PC-9 (cell line): ENCODE data around the gene DEFB129. TPM values are rescaled to one million over a fixed set of nuclear protein-coding genes. Genes with fewer than 3 reads are reported as not detected.

ENCODE experiments used
- BruUV-seq: library from RNA; stranded (reverse); fragments of 400-500 nt; replicated peaks from 2 replicates; lab custom pipeline; 2021; lab: Mats Ljungman, UMichigan
- CTCF ChIA-PET: fragments of 300-600 bp; sonication (Branson Sonifier 250); formaldehyde crosslinking; loops from one replicate; lab custom pipeline; 2022; ENCODE audit warnings: antibody characterized with exemption; lab: Charles Lee
- POLR2A ChIA-PET: fragments of 300-600 bp; sonication (Branson Sonifier 250); formaldehyde crosslinking; loops from one replicate; lab custom pipeline; 2022; ENCODE audit warnings: antibody characterized with exemption; ENCODE audit not compliant: unreplicated experiment; lab: Charles Lee
- DNase-seq, 2 experiments: peaks; one replicate each; pipeline versions ENCODE4 v3.0.0 to v3.0.0-alpha.2; 2015 to 2022; ENCODE audit warnings: mixed read lengths in 1 of 2
- H2AFZ ChIP-seq: fragments of 200-600 bp; sonication (generic); 2 replicates; pipeline ENCODE4 v1.8.1; 2017; ENCODE audit warnings: antibody characterized with exemption
- H3F3A ChIP-seq: fragments of 200-600 bp; sonication (generic); 2 replicates; pipeline ENCODE4 v1.8.1; 2017; ENCODE audit warnings: antibody characterized with exemption, mild to moderate bottlenecking, low read depth; ENCODE audit not compliant: insufficient read depth
- H3K27ac ChIP-seq: fragments of 200-600 bp; sonication (generic); 2 replicates; pipeline ENCODE4 v1.6.1; 2016; ENCODE audit warnings: mixed run types
- H3K27me3 ChIP-seq: fragments of 200-600 bp; sonication (generic); 2 replicates; pipeline ENCODE4 v1.6.1; 2016; ENCODE audit warnings: low read depth, mixed run types; ENCODE audit not compliant: insufficient read depth
- H3K36me3 ChIP-seq: fragments of 200-600 bp; sonication (generic); 2 replicates; pipeline ENCODE4 v1.6.1; 2016; ENCODE audit warnings: low read depth, mixed run types
- H3K4me1 ChIP-seq: fragments of 200-600 bp; sonication (generic); replicated peaks from 2 replicates; pipeline ENCODE4 v1.6.1; 2016; ENCODE audit warnings: mixed run types; ENCODE audit not compliant: insufficient read depth
- H3K4me2 ChIP-seq: fragments of 200-600 bp; sonication (generic); 2 replicates; pipeline ENCODE4 v1.6.1; 2017; ENCODE audit warnings: mixed run types
- H3K4me3 ChIP-seq: fragments of 200-600 bp; sonication (generic); 2 replicates; pipeline ENCODE4 v1.6.1; 2016; ENCODE audit warnings: mixed run types
- H3K79me2 ChIP-seq: fragments of 200-600 bp; sonication (generic); 2 replicates; pipeline ENCODE4 v1.6.1; 2017; ENCODE audit warnings: low read depth, mixed run types
- H3K9me2 ChIP-seq: fragments of 200-600 bp; sonication (generic); 2 replicates; pipeline ENCODE4 v1.8.1; 2017; ENCODE audit warnings: mild to moderate bottlenecking; ENCODE audit not compliant: insufficient read depth
- H3K9me3 ChIP-seq: fragments of 200-600 bp; sonication (generic); 2 replicates; pipeline ENCODE4 v1.8.1; 2016; ENCODE audit warnings: low read depth; ENCODE audit not compliant: insufficient read depth
- H4K20me1 ChIP-seq: fragments of 200-600 bp; sonication (generic); 2 replicates; pipeline ENCODE4 v1.8.1; 2017; ENCODE audit not compliant: insufficient read depth
- CTCF ChIP-seq: fragments of 200-600 bp; sonication (generic); conservative IDR thresholded peaks from 2 replicates; pipeline ENCODE4 v1.6.1; 2017; ENCODE audit warnings: mixed run types, antibody characterized with exemption, mild to moderate bottlenecking, moderate library complexity
- EZH2 ChIP-seq: fragments of 200-600 bp; sonication (generic); IDR thresholded peaks from 2 replicates; pipeline ENCODE4 v1.8.0; 2017; ENCODE audit warnings: antibody characterized with exemption, low read depth
- intact Hi-C: fragments of 100-400 bp; cut with micrococcal nuclease; formaldehyde crosslinking; loops from one replicate; pipeline ENCODE4 v1.10.0; 2022; ENCODE audit not compliant: unreplicated experiment
- total RNA-seq: library from RNA; stranded (reverse); gene quantifications from 2 replicates; pipeline ENCODE4 v1.2.3, GENCODE V29; 2021

Gene DEFB129
- total RNA-seq, 1 experiment from 2014 or later, result not detected

GRCh38 chr20:235891-236290 is 8.8 kb downstream of the DEFB129 start:
- BruUV-seq, result no TSS peak
- intact Hi-C loops, result no loop called here
- Histone ChIP-seq H3K4me3 (no peak overlapping the region), H3F3A (no peaks in the 10 kb centered on the region), H4K20me1 (no peaks in the 10 kb centered on the region), H3K36me3 (no peaks in the 10 kb centered on the region), H2AFZ (no peak overlapping the region), H3K27ac (no peak overlapping the region), H3K9me3 (no peaks in the 10 kb centered on the region), H3K4me1 (no peaks in the 10 kb centered on the region), H3K79me2 (no peaks in the 10 kb centered on the region), H3K9me2 (no peaks in the 10 kb centered on the region), H3K4me2 (no peak overlapping the region), H3K27me3 (peaks cover 45% of the 10 kb centered on the region)
- TF ChIP-seq EZH2 (no peak), CTCF (no peak; the same call in 1 of the 2 replicates)
- ChIA-PET POLR2A (no interaction called here), CTCF (no interaction called here)
- DNase-seq, result no peak

GRCh38 chr20:237489-237888 is 10.4 kb downstream of the DEFB129 start:
- intact Hi-C loops, result no loop called here
- BruUV-seq, result no TSS peak
- no peak for DNase-seq

GRCh38 chr20:237929-238328 is 10.9 kb downstream of the DEFB129 start:
- intact Hi-C loops, result no loop called here
- Histone ChIP-seq H3K4me3 (no peak overlapping the region), H3K27me3 (peaks cover 50% of the 10 kb centered on the region), H4K20me1 (no peaks in the 10 kb centered on the region), H3K4me1 (no peaks in the 10 kb centered on the region), H3K9me2 (no peaks in the 10 kb centered on the region), H3K79me2 (no peaks in the 10 kb centered on the region), H3K9me3 (no peaks in the 10 kb centered on the region), H3K4me2 (no peak overlapping the region), H3K27ac (no peak overlapping the region), H3F3A (no peaks in the 10 kb centered on the region), H3K36me3 (no peaks in the 10 kb centered on the region), H2AFZ (no peak overlapping the region)
- BruUV-seq, result no TSS peak
- ChIA-PET CTCF (interaction anchor here (0.7 kb wide), 1 partner anchor 501 kb away, joined by 10 read pairs; no protein-coding TSS in a partner anchor), POLR2A (no interaction called here)
- DNase-seq, result no peak
- no peak for TF ChIP-seq CTCF
- TF ChIP-seq EZH2, result no peak

More at GRCh38 chr20:237489-237888, 10.4 kb downstream of the DEFB129 start:
- Histone ChIP-seq H3K79me2 (no peaks in the 10 kb centered on the region), H3K27me3 (peaks cover 48% of the 10 kb centered on the region), H3K36me3 (no peaks in the 10 kb centered on the region), H2AFZ (no peak overlapping the region), H3K27ac (no peak overlapping the region), H3K4me2 (no peak overlapping the region), H3K4me1 (no peaks in the 10 kb centered on the region), H3K9me2 (no peaks in the 10 kb centered on the region), H3F3A (no peaks in the 10 kb centered on the region), H3K4me3 (no peak overlapping the region), H3K9me3 (no peaks in the 10 kb centered on the region), H4K20me1 (no peaks in the 10 kb centered on the region)
- ChIA-PET CTCF (no interaction called here), POLR2A (no interaction called here)
- TF ChIP-seq EZH2 (no peak), CTCF (no peak)
